ENCODE measurements around the gene TLN1.

Gene TLN1

GRCh38 chr9:35657546-35658136 lies 74.4 kb downstream of the TLN1 start, which contains the start of gene RMRP (continued):
- no peak for TF ChIP-seq ZBTB49 (tag by site-specific recombination; IDR thresholded peaks at IDR 0.05; ENCODE audit: low read depth)
- TF ChIP-seq ZNF449 (tag by site-specific recombination; IDR thresholded peaks at IDR 0.05) = peak; percentile 8; the same call in 1 of the 2 replicates
- no peak for TF ChIP-seq ZNF23 (tag by site-specific recombination; IDR thresholded peaks at IDR 0.05; ENCODE audit: borderline replicate concordance)
- TF ChIP-seq ZNF157 (tag by site-specific recombination; IDR thresholded peaks at IDR 0.05) = 0 out of 2 replicates have a peak, but pooled peaks have one; percentile 23
- peak; percentile 62; the same call in 1 of the 2 replicates for TF ChIP-seq REST (tag by site-specific recombination; IDR thresholded peaks at IDR 0.05)
- no peak for TF ChIP-seq ZNF19 (tag by site-specific recombination; IDR thresholded peaks at IDR 0.05; ENCODE audit: low read depth)
- TF ChIP-seq PRDM6 (tag by site-specific recombination; IDR thresholded peaks at IDR 0.05) = no peak
- TF ChIP-seq PRDM1 (tag by site-specific recombination; IDR thresholded peaks at IDR 0.05) = peak; percentile 89
- TF ChIP-seq ZNF529 (tag by site-specific recombination; IDR thresholded peaks at IDR 0.05; ENCODE audit: insufficient replicate concordance) = no peak
- TF ChIP-seq ZNF501 (tag by site-specific recombination; IDR thresholded peaks at IDR 0.05) = peak; percentile 91
- TF ChIP-seq ZNF560 (tag by site-specific recombination; IDR thresholded peaks at IDR 0.05; ENCODE audit: borderline replicate concordance) = no peak
- peak; percentile 82 for TF ChIP-seq MZF1 (tag by site-specific recombination; IDR thresholded peaks at IDR 0.05; ENCODE audit: borderline replicate concordance)
- TF ChIP-seq ZBTB26 (tag by site-specific recombination; optimal IDR thresholded peaks at IDR 0.05) = peak; percentile 95
- TF ChIP-seq KLF7 (tag by site-specific recombination; IDR thresholded peaks at IDR 0.05; ENCODE audit: borderline replicate concordance) = peak; percentile 90; the same call in 1 of the 2 replicates
- TF ChIP-seq ZSCAN18 (tag by site-specific recombination; IDR thresholded peaks at IDR 0.05) = peak; percentile 86; the same call in 1 of the 2 replicates
- TF ChIP-seq KLF1 (tag by site-specific recombination; IDR thresholded peaks at IDR 0.05) = no peak; the same call in 1 of the 2 replicates
- TF ChIP-seq ZFHX2 (tag by site-specific recombination; conservative IDR thresholded peaks at IDR 0.05) = peak; percentile 88
- no peak for TF ChIP-seq ZNF133 (tag by site-specific recombination; IDR thresholded peaks at IDR 0.05)
- TF ChIP-seq ZNF626 (tag by site-specific recombination; IDR thresholded peaks at IDR 0.05) = no peak
- no peak for TF ChIP-seq TSHZ1 (tag by site-specific recombination; IDR thresholded peaks at IDR 0.05; ENCODE audit: borderline replicate concordance)
- TF ChIP-seq ZNF18 (tag by site-specific recombination; IDR thresholded peaks at IDR 0.05) = peak; percentile 47; the same call in 1 of the 2 replicates
